GM21786 (cell line): ENCODE results near the gene FILIP1.

Experiments
- ATAC-seq: cut with Tn5 transposase; IDR thresholded peaks from one replicate; pipeline ENCODE4 v1.9.1; 2021; ENCODE audit not compliant: unreplicated experiment

The FILIP1 gene

GRCh38 chr6:75344021-75344420 is 149.6 kb downstream of the FILIP1 start:
- no peak for ATAC-seq

- no peak for ATAC-seq
Observed at GRCh38 chr6:75337835-75338580, 155.6 kb downstream of the FILIP1 start.

GRCh38 chr6:75334266-75335040 is 159.1 kb downstream of the FILIP1 start:
- ATAC-seq: no peak

GRCh38 chr6:75333676-75334200 is 159.9 kb downstream of the FILIP1 start:
- ATAC-seq: no peak

GRCh38 chr6:75331151-75331550 is 162.4 kb downstream of the FILIP1 start:
- ATAC-seq: no peak

GRCh38 chr6:75329703-75330102 is 163.9 kb downstream of the FILIP1 start:
- no peak for ATAC-seq

- no peak for ATAC-seq
Observed at GRCh38 chr6:75327807-75328206, 165.8 kb downstream of the FILIP1 start.

GRCh38 chr6:75326557-75327258 is 166.9 kb downstream of the FILIP1 start:
- no peak for ATAC-seq

GRCh38 chr6:75318900-75319299 is 174.7 kb downstream of the FILIP1 start:
- ATAC-seq: no peak

- ATAC-seq: no peak
Observed at GRCh38 chr6:75317503-75318206, 175.9 kb downstream of the FILIP1 start.

- no peak for ATAC-seq
Observed at GRCh38 chr6:75315978-75316377, 177.6 kb downstream of the FILIP1 start.

GRCh38 chr6:75308250-75308988 is 185.2 kb downstream of the FILIP1 start:
- ATAC-seq: no peak

GRCh38 chr6:75307364-75308004 is 186.1 kb downstream of the FILIP1 start:
- ATAC-seq: no peak

- ATAC-seq: no peak
Observed at GRCh38 chr6:75306064-75306463, 187.5 kb downstream of the FILIP1 start.

GRCh38 chr6:75305573-75305972 is 188.0 kb downstream of the FILIP1 start:
- no peak for ATAC-seq

- no peak for ATAC-seq
Observed at GRCh38 chr6:75302280-75302679, 191.3 kb downstream of the FILIP1 start.

- ATAC-seq: no peak
Observed at GRCh38 chr6:75301537-75301936, 192.1 kb downstream of the FILIP1 start.

- no peak for ATAC-seq
Observed at GRCh38 chr6:75301088-75301487, 192.5 kb downstream of the FILIP1 start.

GRCh38 chr6:75300531-75300855 is 193.1 kb downstream of the FILIP1 start:
- ATAC-seq: no peak
